Tibial nerve (tissue), 4 donors: ENCODE results near the gene PARVG. TPM values are rescaled to one million over a fixed set of nuclear protein-coding genes. Genes with fewer than 3 reads are reported as not detected.

ENCODE experiments used
- DNase-seq, 2 donors: peaks; one replicate each; pipeline ENCODE4 v3.0.0-alpha.2; 2019; ENCODE audit warnings: low spot score in 2 of 2
- H3K27ac ChIP-seq, 4 donors: fragments of 200-600 bp; sonication (generic) in 3 of 4; one replicate each; pipeline ENCODE4 v1.5.1; 2017 to 2019; ENCODE audit warnings: mild to moderate bottlenecking in 1 of 4
- H3K27me3 ChIP-seq, 2 donors: fragments of 200-600 bp; sonication (generic) in 1 of 2; one replicate each; pipeline versions ENCODE4 v1.5.1 to v1.6.0; 2017 to 2019
- H3K36me3 ChIP-seq, 3 donors: fragments of 200-600 bp; sonication (generic); one replicate each; pipeline ENCODE4 v1.5.1; 2018 to 2019
- H3K4me1 ChIP-seq, 4 donors: fragments of 200-600 bp; sonication (generic) in 3 of 4; one replicate each; pipeline ENCODE4 v1.5.1; 2017 to 2019
- H3K4me3 ChIP-seq, 4 donors: fragments of 200-600 bp; sonication (generic) in 3 of 4; one replicate each; pipeline ENCODE4 v1.5.1; 2017 to 2019; ENCODE audit warnings: mild to moderate bottlenecking in 1 of 4, moderate library complexity in 1 of 4
- H3K9me3 ChIP-seq, 4 donors: fragments of 200-600 bp; sonication (generic) in 3 of 4; one replicate each; pipeline ENCODE4 v1.5.1; 2017 to 2019
- CTCF ChIP-seq, 5 experiments: fragments of 200-600 bp in 3 of 5; fragments of 450-650 bp in 2 of 5; sonication (generic) in 3 of 5; IDR thresholded peaks; one replicate each; pipeline ENCODE4 v1.5.1; 2016 to 2019; ENCODE audit warnings: antibody characterized with exemption in 5 of 5, mild to moderate bottlenecking in 3 of 5, moderate library complexity in 2 of 5
- EP300 ChIP-seq, 2 donors: sonication (generic); formaldehyde crosslinking; IDR thresholded peaks; one replicate each; pipeline ENCODE4 v1.6.1; 2017; ENCODE audit warnings: antibody characterized with exemption in 2 of 2, mild to moderate bottlenecking in 1 of 2
- POLR2A ChIP-seq, 2 donors: fragments of 450-650 bp; IDR thresholded peaks; one replicate each; pipeline ENCODE4 v1.6.1; 2017; ENCODE audit warnings: antibody characterized with exemption in 2 of 2, mild to moderate bottlenecking in 2 of 2, moderate library complexity in 2 of 2
- WGBS, 2 donors: methylation state at CpG; one replicate each; pipeline ENCODE4 v1.1.5; 2018; 5-methylcytosine and 5-hydroxymethylcytosine counted together
- total RNA-seq, 4 donors: library from RNA; depleted of rRNA; stranded (reverse); fragments of >200 nt; gene quantifications; one replicate each; pipeline ENCODE4 v1.1.0, GENCODE V29; 2016

Gene PARVG
- total RNA-seq, 4 donors from 2014 or later = 18.8 to 140 (median 34.9) TPM

GRCh38 chr22:44186121-44186510, 5.4 kb downstream of the PARVG start:
- no peak for TF ChIP-seq POLR2A (IDR thresholded peaks at IDR 0.05)
- TF ChIP-seq EP300 (IDR thresholded peaks at IDR 0.05) = no peak
- TF ChIP-seq CTCF (IDR thresholded peaks at IDR 0.05) = no peak
- Histone ChIP-seq H3K36me3 (no peaks in the 10 kb centered on the region), H3K4me3 (no peak overlapping the region), H3K27ac (no peak overlapping the region), H3K4me1 (no peaks in the 10 kb centered on the region), H3K27me3 (peaks cover 0 to 7% of the 10 kb centered on the region in 2 donors), H3K9me3 (no peaks in the 10 kb centered on the region)
- 81 to 86% methylated on average over 3 to 5 of the region's 8 CpGs for WGBS, 2 donors
- no peak for DNase-seq

- H3K27me3 ChIP-seq = peaks cover 0 to under 1% of the 10 kb centered on the region in 2 donors
- no peaks in the 10 kb centered on the region for H3K4me1 ChIP-seq
- H3K9me3 ChIP-seq = no peaks in the 10 kb centered on the region
- no peaks in the 10 kb centered on the region for H3K36me3 ChIP-seq
- no peak for TF ChIP-seq CTCF (IDR thresholded peaks at IDR 0.05)
- TF ChIP-seq POLR2A (IDR thresholded peaks at IDR 0.05) = no peak
- no peak for TF ChIP-seq EP300 (IDR thresholded peaks at IDR 0.05)
- 55 to 78% methylated on average over 4 of the region's 4 CpGs for WGBS, 2 donors
- DNase-seq = no peak
- H3K4me3 ChIP-seq = no peak overlapping the region
- no peak overlapping the region for H3K27ac ChIP-seq
These were observed 6.0 kb downstream of the PARVG start for GRCh38 chr22:44186737-44187136.

DNA sequence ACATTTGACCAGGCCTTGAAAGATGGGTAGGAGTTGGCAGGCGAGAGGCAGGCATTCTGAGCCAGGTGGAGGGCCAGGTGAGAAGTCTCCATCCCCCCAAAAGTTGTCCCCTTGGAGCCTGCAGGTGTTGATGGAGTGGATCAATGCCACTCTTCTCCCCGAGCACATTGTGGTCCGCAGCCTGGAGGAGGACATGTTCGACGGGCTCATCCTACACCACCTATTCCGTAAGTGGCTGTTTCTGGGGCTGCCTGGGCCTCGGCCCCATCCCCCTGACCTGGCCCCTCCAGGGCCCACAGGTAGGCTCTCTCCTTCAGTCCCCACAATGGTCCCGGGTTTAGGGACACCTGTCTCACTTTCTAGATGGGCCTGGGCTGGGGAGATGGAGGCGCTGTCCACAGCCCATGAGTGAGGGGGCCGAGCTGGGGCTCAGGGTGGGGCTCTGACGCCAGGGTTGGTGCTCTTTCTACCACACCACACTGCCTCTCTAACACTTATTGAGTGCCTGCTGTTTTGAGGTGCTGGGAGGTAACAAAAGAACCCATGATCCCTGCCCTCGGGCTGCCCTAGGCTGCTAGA, 7.0 kb downstream of the PARVG start:
- Histone ChIP-seq H3K27ac (no peak overlapping the region), H3K36me3 (no peaks in the 10 kb centered on the region), H3K27me3 (no peaks in the 10 kb centered on the region), H3K4me1 (no peaks in the 10 kb centered on the region), H3K9me3 (no peaks in the 10 kb centered on the region), H3K4me3 (no peak overlapping the region)
- no peak for DNase-seq
- 90 to 93% methylated on average over 11 to 12 of the region's 12 CpGs for WGBS, 2 donors
- TF ChIP-seq EP300 (IDR thresholded peaks at IDR 0.05) (no peak), CTCF (IDR thresholded peaks at IDR 0.05) (no peak), POLR2A (IDR thresholded peaks at IDR 0.05) (no peak)

- H3K27me3 ChIP-seq = no peaks in the 10 kb centered on the region
- no peak overlapping the region for H3K27ac ChIP-seq
- H3K4me3 ChIP-seq = no peak overlapping the region
- H3K36me3 ChIP-seq = no peaks in the 10 kb centered on the region
- 90% methylated on average over 8 of the region's 8 CpGs for WGBS, 2 donors
- DNase-seq = no peak
- H3K9me3 ChIP-seq = no peaks in the 10 kb centered on the region
- no peak for TF ChIP-seq CTCF (IDR thresholded peaks at IDR 0.05)
- TF ChIP-seq POLR2A (IDR thresholded peaks at IDR 0.05) = no peak
- TF ChIP-seq EP300 (IDR thresholded peaks at IDR 0.05) = no peak
- no peaks in the 10 kb centered on the region for H3K4me1 ChIP-seq
These were observed 7.6 kb downstream of the PARVG start for GRCh38 chr22:44188316-44188715.

DNA sequence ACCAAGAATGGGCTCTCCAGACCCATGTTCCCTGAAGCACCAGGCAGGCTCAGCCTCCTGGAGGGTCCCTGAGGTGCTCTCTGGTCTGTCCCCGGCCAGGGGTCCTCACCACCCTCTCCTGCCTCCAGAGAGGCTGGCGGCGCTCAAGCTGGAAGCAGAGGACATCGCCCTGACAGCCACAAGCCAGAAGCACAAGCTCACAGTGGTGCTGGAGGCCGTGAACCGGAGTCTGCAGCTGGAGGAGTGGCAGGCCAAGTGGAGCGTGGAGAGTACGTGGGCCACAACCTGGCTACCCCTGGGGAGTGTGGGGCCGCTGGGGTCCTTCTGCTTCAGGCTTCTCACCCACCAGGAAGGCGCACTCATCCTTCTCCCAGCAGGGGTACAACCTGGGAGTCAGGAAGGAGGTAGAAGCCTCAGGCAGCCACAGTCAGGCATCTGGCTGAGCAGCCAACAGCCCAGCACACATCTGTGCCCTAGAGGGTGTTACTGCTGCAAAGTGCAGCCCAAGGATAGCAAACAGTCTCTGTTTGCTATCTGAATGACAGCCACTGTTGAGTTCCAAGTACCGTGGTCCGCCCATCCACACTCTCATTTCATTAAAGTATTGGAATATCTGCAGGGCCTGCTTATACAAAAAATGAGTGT, 8.4 kb downstream of the PARVG start:
- no peaks in the 10 kb centered on the region for H3K36me3 ChIP-seq
- H3K27me3 ChIP-seq = no peaks in the 10 kb centered on the region
- TF ChIP-seq CTCF (IDR thresholded peaks at IDR 0.05) (no peak), POLR2A (IDR thresholded peaks at IDR 0.05) (no peak), EP300 (IDR thresholded peaks at IDR 0.05) (no peak)
- DNase-seq = no peak
- H3K4me3 ChIP-seq = no peak overlapping the region
- H3K9me3 ChIP-seq = no peaks in the 10 kb centered on the region
- WGBS, 2 donors = 87 to 91% methylated on average over 9 to 12 of the region's 12 CpGs
- no peak overlapping the region for H3K27ac ChIP-seq
- no peaks in the 10 kb centered on the region for H3K4me1 ChIP-seq
